SU-DHL-6 (cell line): Measurements from ENCODE around the gene NOX3.

Experiments used
- CTCF ChIP-seq: fragments of 200-600 bp; sonication (generic); IDR thresholded peaks from one replicate; pipeline ENCODE4 v1.5.1; 2017; ENCODE audit warnings: antibody characterized with exemption, mild to moderate bottlenecking, low read length, moderate library complexity; ENCODE audit not compliant: insufficient read depth, poor library complexity, severe bottlenecking
- EZH2phosphoT487 ChIP-seq: fragments of 200-600 bp; sonication (generic), shearing (Covaris generic); conservative IDR thresholded peaks from 2 replicates; pipeline ENCODE4 v1.6.1; 2018; ENCODE audit warnings: mild to moderate bottlenecking, antibody characterized with exemption, low read length, moderate library complexity, mixed read lengths

- TF ChIP-seq CTCF (no peak), EZH2phosphoT487 (no peak)
Measured at GRCh38 chr6:155354167-155354566, 101.5 kb downstream of the NOX3 start.
